ENCODE data around the gene OPHN1.

DNA sequence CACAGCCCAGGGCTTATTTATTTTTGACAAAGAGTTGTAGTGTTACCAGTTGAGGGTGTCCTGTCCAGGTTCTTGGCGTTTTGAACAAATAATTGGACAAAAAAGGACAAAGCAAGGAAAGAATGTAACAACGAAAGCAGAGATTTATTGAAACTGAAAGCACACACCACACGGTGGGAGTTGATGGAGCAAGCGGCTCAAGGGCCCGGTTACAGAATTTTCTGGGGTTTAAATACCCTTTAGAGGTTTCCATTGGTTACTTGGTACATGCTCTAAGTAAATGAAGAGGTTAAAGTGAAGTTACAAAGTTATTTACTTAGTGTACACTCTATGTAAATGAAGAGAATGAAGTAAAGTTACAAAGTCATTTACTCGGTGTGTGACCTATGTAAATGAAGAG lies 27.8 kb upstream of the OPHN1 start:
- TF ChIP-seq, protein P1, sequence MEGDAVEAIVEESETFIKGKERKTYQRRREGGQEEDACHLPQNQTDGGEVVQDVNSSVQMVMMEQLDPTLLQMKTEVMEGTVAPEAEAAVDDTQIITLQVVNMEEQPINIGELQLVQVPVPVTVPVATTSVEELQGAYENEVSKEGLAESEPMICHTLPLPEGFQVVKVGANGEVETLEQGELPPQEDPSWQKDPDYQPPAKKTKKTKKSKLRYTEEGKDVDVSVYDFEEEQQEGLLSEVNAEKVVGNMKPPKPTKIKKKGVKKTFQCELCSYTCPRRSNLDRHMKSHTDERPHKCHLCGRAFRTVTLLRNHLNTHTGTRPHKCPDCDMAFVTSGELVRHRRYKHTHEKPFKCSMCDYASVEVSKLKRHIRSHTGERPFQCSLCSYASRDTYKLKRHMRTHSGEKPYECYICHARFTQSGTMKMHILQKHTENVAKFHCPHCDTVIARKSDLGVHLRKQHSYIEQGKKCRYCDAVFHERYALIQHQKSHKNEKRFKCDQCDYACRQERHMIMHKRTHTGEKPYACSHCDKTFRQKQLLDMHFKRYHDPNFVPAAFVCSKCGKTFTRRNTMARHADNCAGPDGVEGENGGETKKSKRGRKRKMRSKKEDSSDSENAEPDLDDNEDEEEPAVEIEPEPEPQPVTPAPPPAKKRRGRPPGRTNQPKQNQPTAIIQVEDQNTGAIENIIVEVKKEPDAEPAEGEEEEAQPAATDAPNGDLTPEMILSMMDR (IDR thresholded peaks at IDR 0.05) = no peak
- no peak for TF ChIP-seq POLR2A (IDR thresholded peaks at IDR 0.05)

Data from adrenal gland (tissue), 5 donors.